Ascending aorta (tissue), 2 donors: Measurements from ENCODE around the gene RREB1. TPM values are rescaled to one million over a fixed set of nuclear protein-coding genes. Genes with fewer than 3 reads are reported as not detected.

ENCODE experiments used
- DNase-seq, 2 donors: peaks; one replicate each; pipeline ENCODE4 v3.0.0-alpha.2; 2019; ENCODE audit warnings: low spot score in 2 of 2
- H3K27ac ChIP-seq, 2 donors: fragments of 200-600 bp; sonication (generic); one replicate each; pipeline ENCODE4 v1.5.1; 2016 to 2017; ENCODE audit warnings: mild to moderate bottlenecking in 1 of 2
- H3K27me3 ChIP-seq: fragments of 200-600 bp; sonication (generic); one replicate; pipeline ENCODE4 v1.5.1; 2017
- H3K36me3 ChIP-seq, 2 donors: fragments of 200-600 bp; sonication (generic); one replicate each; pipeline ENCODE4 v1.5.1; 2016
- H3K4me1 ChIP-seq, 2 donors: fragments of 200-600 bp; sonication (generic); one replicate each; pipeline ENCODE4 v1.5.1; 2016 to 2017; ENCODE audit warnings: mild to moderate bottlenecking in 1 of 2
- H3K4me3 ChIP-seq, 2 donors: fragments of 200-600 bp; sonication (generic); one replicate each; pipeline ENCODE4 v1.5.1; 2016 to 2017; ENCODE audit warnings: mild to moderate bottlenecking in 1 of 2
- H3K9me3 ChIP-seq, 2 donors: fragments of 200-600 bp; sonication (generic); one replicate each; pipeline ENCODE4 v1.5.1; 2016
- intact Hi-C: fragments of 100-400 bp; cut with DNase I; formaldehyde crosslinking; loops from one replicate; pipeline ENCODE4 v1.15.1; 2023
- total RNA-seq: library from RNA; depleted of rRNA; stranded (reverse); fragments of >200 nt; gene quantifications from one replicate; pipeline ENCODE4 v1.1.0, GENCODE V29; 2016
- TF ChIP-seq, protein P1 (sequence below), 3 experiments: fragments of 200-600 bp in 2 of 3; fragments of 450-650 bp in 1 of 3; sonication (generic) in 2 of 3; IDR thresholded peaks; one replicate each; pipeline ENCODE4 v1.5.1; 2016 to 2019; ENCODE audit warnings: antibody characterized with exemption in 3 of 3, mild to moderate bottlenecking in 1 of 3, moderate library complexity in 1 of 3

Gene RREB1
- total RNA-seq, 1 donor from 2014 or later = 48.9 TPM

DNA sequence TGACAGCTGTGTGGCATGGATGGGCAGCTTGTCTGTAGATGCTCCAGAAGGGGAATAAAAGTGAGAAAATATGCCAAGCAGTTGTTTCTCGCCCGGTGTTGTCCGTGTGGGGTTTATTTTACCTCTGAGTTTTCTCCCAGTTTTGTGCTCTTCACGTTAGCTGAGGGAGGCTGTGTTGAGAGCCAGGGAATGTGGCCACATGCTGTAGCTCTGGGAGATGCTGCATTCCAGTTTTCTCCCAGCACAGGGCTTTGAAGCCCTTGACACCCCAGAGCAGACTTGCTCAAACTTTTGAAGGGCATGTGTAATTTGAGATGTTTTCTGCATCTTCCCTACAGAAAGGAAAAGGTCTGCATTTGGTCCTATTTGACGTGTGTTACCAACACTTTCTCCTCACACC, 67.7 kb downstream of the RREB1 start:
- Histone ChIP-seq H3K27me3 (no peaks in the 10 kb centered on the region), H3K27ac (no peak overlapping the region), H3K4me1 (peaks cover 0 to 17% of the 10 kb centered on the region in 2 donors), H3K36me3 (peaks cover 4 to 31% of the 10 kb centered on the region in 2 donors), H3K9me3 (no peaks in the 10 kb centered on the region), H3K4me3 (no peak overlapping the region)
- no peak for DNase-seq
- intact Hi-C loops = no loop called here
- TF ChIP-seq, protein P1, sequence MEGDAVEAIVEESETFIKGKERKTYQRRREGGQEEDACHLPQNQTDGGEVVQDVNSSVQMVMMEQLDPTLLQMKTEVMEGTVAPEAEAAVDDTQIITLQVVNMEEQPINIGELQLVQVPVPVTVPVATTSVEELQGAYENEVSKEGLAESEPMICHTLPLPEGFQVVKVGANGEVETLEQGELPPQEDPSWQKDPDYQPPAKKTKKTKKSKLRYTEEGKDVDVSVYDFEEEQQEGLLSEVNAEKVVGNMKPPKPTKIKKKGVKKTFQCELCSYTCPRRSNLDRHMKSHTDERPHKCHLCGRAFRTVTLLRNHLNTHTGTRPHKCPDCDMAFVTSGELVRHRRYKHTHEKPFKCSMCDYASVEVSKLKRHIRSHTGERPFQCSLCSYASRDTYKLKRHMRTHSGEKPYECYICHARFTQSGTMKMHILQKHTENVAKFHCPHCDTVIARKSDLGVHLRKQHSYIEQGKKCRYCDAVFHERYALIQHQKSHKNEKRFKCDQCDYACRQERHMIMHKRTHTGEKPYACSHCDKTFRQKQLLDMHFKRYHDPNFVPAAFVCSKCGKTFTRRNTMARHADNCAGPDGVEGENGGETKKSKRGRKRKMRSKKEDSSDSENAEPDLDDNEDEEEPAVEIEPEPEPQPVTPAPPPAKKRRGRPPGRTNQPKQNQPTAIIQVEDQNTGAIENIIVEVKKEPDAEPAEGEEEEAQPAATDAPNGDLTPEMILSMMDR (IDR thresholded peaks at IDR 0.05) = no peak

DNA sequence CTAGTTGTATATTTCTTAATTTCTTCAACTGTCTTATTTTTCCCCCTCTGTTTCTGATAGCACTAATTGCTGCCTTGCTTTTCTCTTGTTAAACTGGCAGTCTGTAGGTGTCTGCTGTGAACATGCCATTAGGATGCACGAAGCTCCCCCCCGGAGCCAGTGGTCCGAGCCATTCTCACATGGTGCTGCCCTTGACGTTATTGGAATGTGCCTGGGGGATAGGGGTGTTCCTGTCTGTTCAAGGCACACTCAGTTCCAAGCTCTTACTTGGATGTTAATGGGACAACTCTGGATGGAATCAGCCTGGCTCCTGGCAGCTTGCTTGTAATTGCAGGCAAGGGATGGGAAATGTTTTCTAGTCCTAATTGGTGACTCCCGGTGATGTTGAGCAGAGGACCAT, 68.4 kb downstream of the RREB1 start:
- H3K9me3 ChIP-seq = no peaks in the 10 kb centered on the region
- H3K27ac ChIP-seq = no peak overlapping the region
- TF ChIP-seq, protein P1 (IDR thresholded peaks at IDR 0.05) = no peak
- H3K36me3 ChIP-seq = peaks cover 4 to 38% of the 10 kb centered on the region in 2 donors
- no peak overlapping the region for H3K4me3 ChIP-seq
- DNase-seq = no peak
- peaks cover 0 to 14% of the 10 kb centered on the region in 2 donors for H3K4me1 ChIP-seq
- H3K27me3 ChIP-seq = no peaks in the 10 kb centered on the region
- intact Hi-C loops = no loop called here

DNA sequence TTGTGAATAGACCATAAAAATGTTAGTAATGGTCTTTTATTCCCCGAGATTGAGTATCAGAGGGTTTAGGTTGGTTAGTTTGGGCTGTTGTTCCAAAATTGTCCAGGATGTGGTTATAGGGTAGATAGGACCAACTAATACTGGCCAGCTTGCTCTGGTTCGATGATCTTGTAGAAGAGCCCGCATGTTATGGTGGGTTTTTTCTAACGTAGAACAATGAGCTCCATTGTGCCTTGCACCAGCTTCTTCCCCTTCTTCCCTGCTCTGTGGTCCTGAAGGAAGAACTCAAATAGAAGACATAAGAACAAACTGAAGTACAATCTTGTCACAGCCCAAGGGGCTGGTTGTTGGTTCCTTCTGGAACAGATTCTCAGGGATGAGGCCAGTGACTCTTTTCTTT, 70.5 kb downstream of the RREB1 start:
- TF ChIP-seq, protein P1 (IDR thresholded peaks at IDR 0.05) = no peak
- DNase-seq = no peak
- H3K4me1 ChIP-seq = no peaks in the 10 kb centered on the region
- intact Hi-C loops = no loop called here
- no peak overlapping the region for H3K4me3 ChIP-seq
- no peaks in the 10 kb centered on the region for H3K9me3 ChIP-seq
- H3K27ac ChIP-seq = no peak overlapping the region
- no peaks in the 10 kb centered on the region for H3K27me3 ChIP-seq
- peaks cover 20 to 59% of the 10 kb centered on the region in 2 donors for H3K36me3 ChIP-seq

DNA sequence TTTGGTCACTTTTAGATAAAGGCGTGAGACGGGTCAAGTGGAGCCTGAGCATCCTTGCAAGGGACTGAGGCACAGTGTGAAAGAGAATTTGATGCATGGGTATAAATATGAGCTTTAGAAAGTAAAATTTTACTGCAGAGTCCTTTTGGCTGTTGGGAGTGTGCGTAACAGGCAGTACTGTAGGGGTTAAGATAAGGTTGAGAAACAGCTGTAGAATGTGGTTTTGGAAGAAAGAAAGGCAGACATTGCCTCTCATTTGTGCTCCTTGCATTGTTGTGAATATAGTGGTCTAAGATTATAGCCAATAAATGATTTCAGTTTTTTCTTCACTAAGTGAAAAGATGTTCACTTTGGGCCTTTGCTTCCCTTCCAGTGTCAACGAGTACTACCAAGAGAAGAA, 73.0 kb downstream of the RREB1 start:
- no peaks in the 10 kb centered on the region for H3K4me1 ChIP-seq
- no peak for DNase-seq
- TF ChIP-seq, protein P1 (IDR thresholded peaks at IDR 0.05) = no peak
- H3K27me3 ChIP-seq = no peaks in the 10 kb centered on the region
- no peak overlapping the region for H3K27ac ChIP-seq
- H3K9me3 ChIP-seq = no peaks in the 10 kb centered on the region
- H3K36me3 ChIP-seq = peaks cover 24 to 72% of the 10 kb centered on the region in 2 donors
- no peak overlapping the region for H3K4me3 ChIP-seq
- intact Hi-C loops = no loop called here

DNA sequence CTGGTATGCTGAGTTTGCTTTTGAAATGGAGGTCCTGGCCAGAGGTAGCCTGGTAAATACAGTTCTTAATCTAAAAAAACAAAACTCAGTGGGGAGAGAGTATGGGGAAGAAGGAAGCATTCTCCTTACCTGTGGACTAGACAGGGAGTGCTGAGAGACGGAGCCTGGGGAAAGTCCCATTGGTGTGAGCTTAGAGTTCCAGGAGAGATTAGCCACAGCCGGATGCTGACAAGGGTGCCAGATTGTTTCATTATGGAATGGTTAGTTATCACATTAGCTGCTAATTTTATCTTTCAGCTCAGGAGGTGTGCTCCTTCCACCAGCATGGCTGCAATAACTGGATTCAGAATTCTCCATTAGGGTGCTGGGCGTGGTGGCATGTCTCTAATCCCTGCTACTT, 75.9 kb downstream of the RREB1 start:
- H3K27me3 ChIP-seq = no peaks in the 10 kb centered on the region
- H3K4me1 ChIP-seq = no peaks in the 10 kb centered on the region
- no peak overlapping the region for H3K4me3 ChIP-seq
- peaks cover 20 to 72% of the 10 kb centered on the region in 2 donors for H3K36me3 ChIP-seq
- no peaks in the 10 kb centered on the region for H3K9me3 ChIP-seq
- H3K27ac ChIP-seq = no peak overlapping the region
- TF ChIP-seq, protein P1 (IDR thresholded peaks at IDR 0.05) = no peak
- DNase-seq = no peak
- intact Hi-C loops = no loop called here

DNA sequence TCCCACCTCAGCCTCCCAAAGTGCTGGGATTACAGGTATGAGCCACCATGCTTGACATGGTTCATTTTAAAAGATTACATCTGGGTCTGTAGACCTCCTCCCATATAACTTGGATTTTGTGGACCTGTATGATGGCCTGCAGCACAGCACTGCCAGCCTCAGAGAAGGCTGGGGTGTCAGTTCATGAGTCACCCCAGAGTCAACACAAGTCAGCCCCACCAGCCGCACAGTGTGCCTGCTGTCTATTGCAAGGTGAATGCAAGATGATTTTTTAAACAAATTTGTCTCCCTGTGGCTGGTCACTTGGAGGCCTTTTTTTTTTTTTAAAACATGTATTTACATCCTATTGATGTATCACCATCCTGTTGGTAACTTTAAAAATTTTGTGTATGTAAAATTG, 76.7 kb downstream of the RREB1 start:
- H3K9me3 ChIP-seq = no peaks in the 10 kb centered on the region
- TF ChIP-seq, protein P1 (IDR thresholded peaks at IDR 0.05) = no peak
- H3K27me3 ChIP-seq = no peaks in the 10 kb centered on the region
- intact Hi-C loops = no loop called here
- no peak overlapping the region for H3K4me3 ChIP-seq
- DNase-seq = no peak
- peaks cover 20 to 73% of the 10 kb centered on the region in 2 donors for H3K36me3 ChIP-seq
- no peaks in the 10 kb centered on the region for H3K4me1 ChIP-seq
- no peak overlapping the region for H3K27ac ChIP-seq
